H9 (cell line): ENCODE data around the gene PIGM. TPM values are rescaled to one million over a fixed set of nuclear protein-coding genes. Genes with fewer than 3 reads are reported as not detected.

ENCODE experiments used
- DNase-seq: peaks from one replicate; pipeline ENCODE4 v3.0.0-alpha.2; 2017
- H2AFZ ChIP-seq: one replicate; pipeline ENCODE4 v1.6.1; 2013; ENCODE audit warnings: mild to moderate bottlenecking, low read length, control low read depth, moderate library complexity
- H2AK5ac ChIP-seq: 2 replicates; pipeline ENCODE4 v1.6.1; 2013; ENCODE audit warnings: low read length, control low read depth, mixed read lengths; ENCODE audit not compliant: insufficient read length
- H2BK120ac ChIP-seq: one replicate; pipeline ENCODE4 v1.6.1; 2013; ENCODE audit warnings: low read depth, mild to moderate bottlenecking, low read length, control low read depth, inconsistent platforms; ENCODE audit not compliant: poor library complexity, severe bottlenecking
- H2BK12ac ChIP-seq: 2 replicates; pipeline ENCODE4 v1.6.1; 2013; ENCODE audit warnings: low read length, control low read depth, mixed read lengths, low read depth; ENCODE audit not compliant: insufficient read length
- H2BK15ac ChIP-seq: 2 replicates; pipeline ENCODE4 v1.6.1; 2013; ENCODE audit warnings: low read depth, low read length, control low read depth
- H2BK20ac ChIP-seq: one replicate; pipeline ENCODE4 v1.6.1; 2013; ENCODE audit warnings: low read depth, mild to moderate bottlenecking, low read length, control low read depth, inconsistent platforms; ENCODE audit not compliant: poor library complexity, severe bottlenecking
- H2BK5ac ChIP-seq: 2 replicates; pipeline ENCODE4 v1.6.1; 2013; ENCODE audit warnings: low read length, control low read depth, mixed read lengths; ENCODE audit not compliant: insufficient read length
- H3K14ac ChIP-seq: 2 replicates; pipeline ENCODE4 v1.6.1; 2013; ENCODE audit warnings: low read length, control low read depth; ENCODE audit not compliant: insufficient read depth
- H3K18ac ChIP-seq: 2 replicates; pipeline ENCODE4 v1.6.1; 2013; ENCODE audit warnings: low read depth, mild to moderate bottlenecking, mixed read lengths, low read length, control low read depth; ENCODE audit not compliant: insufficient read length
- H3K23ac ChIP-seq: 2 replicates; pipeline ENCODE4 v1.6.1; 2013; ENCODE audit warnings: low read length, control low read depth, mixed read lengths, low read depth; ENCODE audit not compliant: insufficient read length
- H3K23me2 ChIP-seq: 2 replicates; pipeline ENCODE4 v1.6.1; 2013; ENCODE audit warnings: low read depth, mild to moderate bottlenecking, mixed read lengths, low read length, control low read depth; ENCODE audit not compliant: insufficient read length, poor library complexity, severe bottlenecking
- H3K27ac ChIP-seq: 2 replicates; pipeline ENCODE4 v1.5.1; 2013; ENCODE audit warnings: low read length, control low read depth, mixed read lengths, low read depth; ENCODE audit not compliant: insufficient read length
- H3K27me3 ChIP-seq: 2 replicates; pipeline ENCODE4 v1.6.1; 2013; ENCODE audit warnings: low read length, control low read depth, inconsistent platforms; ENCODE audit not compliant: insufficient read depth
- H3K4ac ChIP-seq: 2 replicates; pipeline ENCODE4 v1.6.1; 2013; ENCODE audit warnings: low read depth, mild to moderate bottlenecking, control low read depth, inconsistent platforms, low read length, moderate library complexity
- H3K4me1 ChIP-seq: 2 replicates; pipeline ENCODE4 v1.6.1; 2013; ENCODE audit warnings: low read length, control low read depth, inconsistent platforms; ENCODE audit not compliant: insufficient read depth
- H3K4me2 ChIP-seq: 2 replicates; pipeline ENCODE4 v1.6.1; 2013; ENCODE audit warnings: low read length, control low read depth, mixed read lengths; ENCODE audit not compliant: insufficient read length, insufficient read depth
- H3K56ac ChIP-seq: 2 replicates; pipeline ENCODE4 v1.6.1; 2013; ENCODE audit warnings: low read depth, mild to moderate bottlenecking, mixed read lengths, low read length, control low read depth; ENCODE audit not compliant: insufficient read length
- H3K79me1 ChIP-seq: 2 replicates; pipeline ENCODE4 v1.6.1; 2013; ENCODE audit warnings: low read depth, mild to moderate bottlenecking, moderate library complexity, low read length, control low read depth, inconsistent platforms; ENCODE audit not compliant: insufficient read depth, poor library complexity, severe bottlenecking
- H3K79me2 ChIP-seq: 2 replicates; pipeline ENCODE4 v1.6.1; 2013; ENCODE audit warnings: low read length, control low read depth, inconsistent platforms; ENCODE audit not compliant: insufficient read depth
- H3K9ac ChIP-seq: 2 replicates; pipeline ENCODE4 v1.6.1; 2013; ENCODE audit warnings: low read length, control low read depth, mixed read lengths; ENCODE audit not compliant: insufficient read length; ENCODE audit errors: extremely low read depth
- H3K9me3 ChIP-seq: one replicate; pipeline ENCODE4 v1.6.1; 2013; ENCODE audit warnings: low read depth, low read length, inconsistent platforms; ENCODE audit not compliant: control insufficient read depth
- H3T11ph ChIP-seq: one replicate; pipeline ENCODE4 v1.6.1; 2013; ENCODE audit warnings: mild to moderate bottlenecking, low read length, control low read depth, inconsistent platforms
- H4K20me1 ChIP-seq: one replicate; pipeline ENCODE4 v1.6.1; 2013; ENCODE audit not compliant: control insufficient read depth, insufficient read length, insufficient read depth
- H4K5ac ChIP-seq: 2 replicates; pipeline ENCODE4 v1.6.1; 2013; ENCODE audit warnings: low read depth, mild to moderate bottlenecking, mixed read lengths, low read length, control low read depth; ENCODE audit not compliant: insufficient read length
- H4K8ac ChIP-seq: replicated peaks from 2 replicates; pipeline ENCODE4 v1.6.1; 2013; ENCODE audit warnings: low read length, control low read depth, mixed read lengths, low read depth; ENCODE audit not compliant: insufficient read length
- H4K91ac ChIP-seq: 2 replicates; pipeline ENCODE4 v1.6.1; 2013; ENCODE audit warnings: low read depth, mild to moderate bottlenecking, moderate library complexity, mixed read lengths, low read length, control low read depth; ENCODE audit not compliant: insufficient read length
- H3K27ac Mint-ChIP-seq, 3 experiments: 2 replicates in 2 of 3; 3 replicates in 1 of 3; pipeline ENCODE4 v1.8.0; 2020 to 2021; ENCODE audit warnings: mixed read lengths in 3 of 3, mild to moderate bottlenecking in 1 of 3, moderate library complexity in 1 of 3
- H3K27me3 Mint-ChIP-seq: 2 replicates; pipeline ENCODE4 v1.8.0; 2021; ENCODE audit warnings: low read depth, mild to moderate bottlenecking, moderate library complexity, mixed read lengths
- H3K36me3 Mint-ChIP-seq, 3 experiments: 2 replicates in 2 of 3; 3 replicates in 1 of 3; pipeline ENCODE4 v1.8.0; 2020 to 2021; ENCODE audit warnings: low read depth in 3 of 3, mixed read lengths in 3 of 3; ENCODE audit not compliant: insufficient read depth in 1 of 3
- H3K4me1 Mint-ChIP-seq, 2 experiments: 2 replicates each; pipeline ENCODE4 v1.8.0; 2020; ENCODE audit warnings: mixed read lengths in 2 of 2
- H3K4me3 Mint-ChIP-seq, 2 experiments: 2 replicates in 1 of 2; 3 replicates in 1 of 2; pipeline ENCODE4 v1.8.0; 2020 to 2021; ENCODE audit warnings: mild to moderate bottlenecking in 2 of 2, mixed read lengths in 2 of 2, moderate library complexity in 1 of 2
- H3K9me3 Mint-ChIP-seq, 2 experiments: 2 replicates in 1 of 2; 3 replicates in 1 of 2; pipeline ENCODE4 v1.8.0; 2020; ENCODE audit warnings: mild to moderate bottlenecking in 2 of 2, mixed read lengths in 2 of 2, moderate library complexity in 1 of 2
- WGBS: extraction: QIAGEN DNeasy Blood & Tissue Kit; methylation state at CpG from one replicate; pipeline ENCODE4 v1.1.7; 2013; ENCODE audit warnings: missing lambda C conversion rate, low lambda C conversion rate, mixed read lengths; ENCODE audit not compliant: insufficient read length; ENCODE audit errors: extremely low coverage; 5-methylcytosine and 5-hydroxymethylcytosine counted together
- total RNA-seq: library from RNA; stranded (reverse); gene quantifications from 2 replicates; pipeline ENCODE4 v1.2.1, GENCODE V29; 2021
- TF ChIP-seq, protein P1 (sequence below): fragments of 200-600 bp; sonication (generic); conservative IDR thresholded peaks from 3 replicates; pipeline ENCODE4 v1.8.0; 2021; ENCODE audit warnings: antibody characterized with exemption, mild to moderate bottlenecking

The PIGM gene
- total RNA-seq, 1 experiment from 2014 or later = 5.9 TPM

DNA sequence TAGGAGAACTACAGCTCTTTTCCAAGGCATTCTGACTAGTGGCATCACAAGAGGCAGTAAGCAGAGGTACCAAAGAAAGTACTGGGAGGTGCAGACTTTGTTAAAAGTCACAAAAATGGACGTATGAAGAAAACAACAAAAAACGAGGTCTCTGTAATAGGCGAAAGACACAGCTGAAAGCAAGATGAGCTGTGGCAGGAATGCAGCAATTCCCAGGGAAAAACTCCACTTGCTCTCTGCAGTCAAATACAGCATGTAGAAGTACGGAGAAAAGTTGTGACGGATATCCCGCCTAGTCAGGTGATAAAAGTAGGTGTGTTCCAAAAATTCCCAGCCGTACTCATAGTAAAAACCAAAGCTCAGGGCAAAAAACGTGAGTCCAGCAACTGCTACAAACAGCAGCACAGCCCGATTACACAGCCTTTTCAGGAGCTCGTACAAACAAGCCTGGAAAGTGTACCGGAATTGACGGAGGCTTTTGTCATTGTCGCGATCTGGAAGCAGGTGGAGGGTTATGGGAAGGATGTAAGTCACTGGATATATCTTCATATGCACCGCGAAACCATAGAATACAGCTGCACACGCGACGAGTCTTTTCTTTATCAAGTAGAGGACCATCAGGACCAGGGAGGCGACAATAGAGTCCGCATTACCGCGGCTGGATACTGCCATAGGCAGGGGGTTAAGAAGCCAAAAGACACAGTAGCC lies 979 bp downstream of the PIGM start:
- Mint-ChIP-seq H3K27ac (peak overlapping the region; percentile 61 to 98 (median 97); a peak in 6 of 7 replicates), H3K36me3 (peaks cover 0 to 3% (median 0%) of the 10 kb centered on the region in 3 experiments; a peak in 1 of 7 replicates), H3K27me3 (peaks cover 3% of the 10 kb centered on the region; the same call in 1 of the 2 replicates), H3K4me1 (peaks cover 23 to 27% of the 10 kb centered on the region in 2 experiments), H3K4me3 (peak overlapping the region; percentile 92 to 94), H3K9me3 (no peaks in the 10 kb centered on the region)
- Histone ChIP-seq H3K79me1 (no peaks in the 10 kb centered on the region), H3K4me1 (no peaks in the 10 kb centered on the region), H3K23me2 (peaks cover 9% of the 10 kb centered on the region), H3K4ac (no peak overlapping the region), H3K14ac (no peak overlapping the region), H2BK20ac (no peak overlapping the region), H3K27me3 (no peaks in the 10 kb centered on the region), H2BK12ac (no peak overlapping the region), H3K18ac (no peak overlapping the region), H4K20me1 (no peaks in the 10 kb centered on the region), H4K8ac (no peak overlapping the region), H2AFZ (no peak overlapping the region), H4K5ac (no peak overlapping the region), H2BK120ac (no peak overlapping the region), H3K79me2 (peaks cover 4% of the 10 kb centered on the region; the same call in 1 of the 2 replicates), H2AK5ac (no peak overlapping the region), H3K27ac (no peak overlapping the region), H3K23ac (no peak overlapping the region), H3T11ph (no peak overlapping the region), H3K9ac (peak overlapping the region; percentile 54), H2BK5ac (no peak overlapping the region), H2BK15ac (no peak overlapping the region), H3K9me3 (no peaks in the 10 kb centered on the region), H4K91ac (no peak overlapping the region), H3K56ac (no peak overlapping the region), H3K4me2 (peak overlapping the region; percentile 82)
- no CpG with 5 or more reads among the region's 23 CpGs for WGBS
- DNase-seq = no peak
- TF ChIP-seq, protein P1, sequence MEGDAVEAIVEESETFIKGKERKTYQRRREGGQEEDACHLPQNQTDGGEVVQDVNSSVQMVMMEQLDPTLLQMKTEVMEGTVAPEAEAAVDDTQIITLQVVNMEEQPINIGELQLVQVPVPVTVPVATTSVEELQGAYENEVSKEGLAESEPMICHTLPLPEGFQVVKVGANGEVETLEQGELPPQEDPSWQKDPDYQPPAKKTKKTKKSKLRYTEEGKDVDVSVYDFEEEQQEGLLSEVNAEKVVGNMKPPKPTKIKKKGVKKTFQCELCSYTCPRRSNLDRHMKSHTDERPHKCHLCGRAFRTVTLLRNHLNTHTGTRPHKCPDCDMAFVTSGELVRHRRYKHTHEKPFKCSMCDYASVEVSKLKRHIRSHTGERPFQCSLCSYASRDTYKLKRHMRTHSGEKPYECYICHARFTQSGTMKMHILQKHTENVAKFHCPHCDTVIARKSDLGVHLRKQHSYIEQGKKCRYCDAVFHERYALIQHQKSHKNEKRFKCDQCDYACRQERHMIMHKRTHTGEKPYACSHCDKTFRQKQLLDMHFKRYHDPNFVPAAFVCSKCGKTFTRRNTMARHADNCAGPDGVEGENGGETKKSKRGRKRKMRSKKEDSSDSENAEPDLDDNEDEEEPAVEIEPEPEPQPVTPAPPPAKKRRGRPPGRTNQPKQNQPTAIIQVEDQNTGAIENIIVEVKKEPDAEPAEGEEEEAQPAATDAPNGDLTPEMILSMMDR = no peak
